ENCODE measurements around the gene KCNE3. TPM values are rescaled to one million over a fixed set of nuclear protein-coding genes. Genes with fewer than 3 reads are reported as not detected.

The KCNE3 gene
- total and polyA plus RNA-seq, 9 of the 15 experiments (the other 6 are each of a cell fraction or from before 2014, with no cell fraction given): 1.6 to 8.7 (median 6.2) TPM

DNA sequence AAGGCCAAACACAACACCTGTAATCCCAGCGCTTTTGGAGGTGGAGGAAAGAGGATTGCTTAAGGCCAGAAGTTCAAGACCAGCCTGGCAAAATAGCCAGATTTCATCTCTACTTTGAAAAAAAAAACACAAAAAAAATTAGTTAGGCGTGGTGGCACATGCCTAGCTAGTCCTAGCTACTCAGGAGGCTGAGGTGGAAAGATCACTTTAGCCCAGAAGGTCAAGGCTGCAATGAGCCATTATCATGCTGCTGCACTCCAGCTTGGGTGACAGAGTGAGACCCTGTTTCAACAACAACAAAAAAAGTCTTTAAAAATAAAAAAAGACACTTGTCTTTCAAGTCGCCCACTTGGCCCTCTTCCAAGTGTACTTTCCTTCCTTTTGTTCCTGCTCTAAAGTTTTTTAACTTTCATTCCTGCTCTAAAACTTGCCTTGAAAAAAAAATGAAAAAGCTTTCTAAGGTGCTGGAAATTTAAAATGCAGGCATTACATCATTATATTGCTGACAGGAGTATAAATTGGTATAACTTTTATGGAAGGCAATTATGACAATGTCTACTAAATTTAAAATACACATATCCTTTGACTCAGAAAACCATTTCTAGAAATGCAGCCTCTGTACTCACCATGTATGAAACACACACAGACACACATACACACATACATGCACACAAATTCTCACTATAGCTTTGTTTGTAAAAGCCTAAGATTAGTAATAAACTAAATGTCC, 13.5 kb upstream of the KCNE3 start (continued):
- TF ChIP-seq GABPB2 (CRISPR knock-in tag; conservative IDR thresholded peaks at IDR 0.05) (no peak), SREBF1 (IDR thresholded peaks at IDR 0.05; ENCODE audit: borderline replicate concordance, low read depth, low read length) (no peak), HNRNPUL1 (IDR thresholded peaks at IDR 0.05; ENCODE audit: low read length) (no peak), FOXK1 (CRISPR knock-in tag; IDR thresholded peaks at IDR 0.05; ENCODE audit: borderline replicate concordance) (no peak), KLF16 (IDR thresholded peaks at IDR 0.05) (no peak), ZNF583 (CRISPR knock-in tag; IDR thresholded peaks at IDR 0.05) (no peak), ZBTB9 (CRISPR knock-in tag; IDR thresholded peaks at IDR 0.05) (no peak), NFIC (IDR thresholded peaks at IDR 0.05) (peak; percentile 83), SIN3B (IDR thresholded peaks at IDR 0.05; ENCODE audit: low read depth) (no peak), FOS (IDR thresholded peaks at IDR 0.05; ENCODE audit: extremely low read depth, insufficient read length) (no peak), ZNF23 (CRISPR knock-in tag; IDR thresholded peaks at IDR 0.05) (no peak), SUPT5H (IDR thresholded peaks at IDR 0.05) (no peak), RBM39 (optimal IDR thresholded peaks at IDR 0.05; ENCODE audit: low read depth, low read length) (no peak), ASH1L (IDR thresholded peaks at IDR 0.05; ENCODE audit: borderline replicate concordance, low read depth, partially characterized antibody) (no peak), DPF2 (IDR thresholded peaks at IDR 0.05) (0 out of 2 replicates have a peak, but pooled peaks have one; percentile 34), RCOR1 (IDR thresholded peaks at IDR 0.05; ENCODE audit: borderline replicate concordance in 1 of 2, low read depth in 2 of 2, low read length in 2 of 2) (no peak), BRCA1 (IDR thresholded peaks at IDR 0.05) (no peak), BRCA1 (CRISPR knock-in tag; IDR thresholded peaks at IDR 0.05) (no peak), ETV1 (tag; conservative IDR thresholded peaks at IDR 0.05; ENCODE audit: low read depth) (no peak), ZEB2 (IDR thresholded peaks at IDR 0.05) (no peak)
